Subcutaneous abdominal adipose tissue (tissue), 5 donors: ENCODE measurements around the gene AP1M1.

ENCODE experiments used
- H3K27ac ChIP-seq: one replicate; pipeline ENCODE4 v1.7.0; 2013; ENCODE audit warnings: low read depth, mild to moderate bottlenecking, inconsistent platforms, low read length, moderate library complexity
- H3K27me3 ChIP-seq, 5 donors: one replicate each; pipeline ENCODE4 v1.7.0; 2013; ENCODE audit warnings: low read length in 5 of 5, inconsistent platforms in 1 of 5; ENCODE audit not compliant: control insufficient read depth in 5 of 5, insufficient read depth in 4 of 5
- H3K36me3 ChIP-seq, 5 donors: one replicate each; pipeline ENCODE4 v1.7.0; 2013; ENCODE audit warnings: low read length in 5 of 5; ENCODE audit not compliant: control insufficient read depth in 5 of 5, insufficient read depth in 5 of 5
- H3K4me1 ChIP-seq, 5 donors: one replicate each; pipeline ENCODE4 v1.7.0; 2013; ENCODE audit warnings: low read length in 5 of 5, mild to moderate bottlenecking in 3 of 5, moderate library complexity in 1 of 5; ENCODE audit not compliant: control insufficient read depth in 5 of 5, insufficient read depth in 5 of 5
- H3K4me3 ChIP-seq, 5 donors: one replicate each; pipeline ENCODE4 v1.7.0; 2013; ENCODE audit warnings: low read length in 5 of 5, low read depth in 1 of 5
- H3K9ac ChIP-seq, 5 donors: one replicate each; pipeline ENCODE4 v1.7.0; 2013; ENCODE audit warnings: low read length in 5 of 5, mild to moderate bottlenecking in 4 of 5, moderate library complexity in 3 of 5
- H3K9me3 ChIP-seq, 5 donors: one replicate each; pipeline ENCODE4 v1.7.0; 2013; ENCODE audit warnings: low read length in 5 of 5; ENCODE audit not compliant: control insufficient read depth in 5 of 5
- donor health status: healthy.
- donor health status: healthy.
- donor health status: healthy.
- donor health status: healthy.
- donor health status: healthy.

AP1M1 gene

DNA sequence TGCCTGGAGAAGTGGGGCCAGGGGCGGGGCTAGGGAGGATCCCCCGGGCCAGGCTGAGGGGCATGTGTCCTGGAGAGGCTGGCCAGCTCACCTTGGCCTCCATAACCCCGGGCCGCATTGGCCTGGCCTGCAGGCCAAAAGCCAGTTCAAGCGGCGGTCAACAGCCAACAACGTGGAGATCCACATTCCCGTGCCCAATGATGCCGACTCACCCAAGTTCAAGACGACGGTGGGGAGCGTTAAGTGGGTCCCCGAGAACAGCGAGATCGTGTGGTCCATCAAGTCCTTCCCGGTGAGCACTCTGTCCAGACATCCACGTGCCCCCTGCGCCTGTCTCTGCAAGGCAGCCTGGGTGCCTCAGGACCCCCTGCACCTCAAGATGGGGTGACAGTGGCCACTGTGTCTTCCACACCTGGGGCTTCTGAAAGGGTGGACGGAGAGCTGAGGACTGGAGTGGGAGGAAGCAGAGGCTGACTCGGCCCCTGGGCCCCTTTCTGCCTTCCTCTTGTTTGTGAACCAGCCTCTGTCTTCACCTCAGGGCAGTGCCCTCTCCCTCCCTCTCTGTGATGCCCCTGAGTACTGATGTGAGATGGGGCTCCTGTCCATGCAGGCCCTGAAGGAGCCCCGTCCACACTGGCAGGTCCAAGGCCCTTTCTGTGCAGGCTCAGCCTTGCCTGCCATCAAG lies 31.1 kb downstream of the AP1M1 start:
- H3K36me3 ChIP-seq: peaks cover 0 to 97% (median 91%) of the 10 kb centered on the region in 5 donors

DNA sequence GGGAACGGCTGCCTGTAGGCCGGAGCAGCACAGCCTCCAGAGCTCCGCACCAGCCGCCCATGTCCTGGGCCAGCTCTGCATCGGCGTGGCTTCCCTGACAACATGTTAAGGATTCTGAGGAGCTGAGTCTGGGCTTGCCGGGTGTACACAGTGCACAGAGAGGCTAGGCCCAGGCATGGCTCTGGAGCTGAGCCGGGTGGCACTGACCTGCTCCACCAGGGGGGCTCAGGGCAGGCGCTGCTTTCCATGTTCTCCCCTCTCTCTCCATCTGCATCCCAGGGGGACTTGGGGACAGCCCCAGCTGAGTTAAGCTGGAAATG lies 31.6 kb downstream of the AP1M1 start:
- Histone ChIP-seq H3K4me1 (no peaks in the 10 kb centered on the region), H3K4me3 (no peak overlapping the region), H3K27me3 (no peaks in the 10 kb centered on the region), H3K27ac (no peak overlapping the region), H3K9me3 (no peaks in the 10 kb centered on the region), H3K9ac (no peak overlapping the region), H3K36me3 (peaks cover 0 to 97% (median 91%) of the 10 kb centered on the region in 5 donors)

More for the DNA sequence above, 31.1 kb downstream of the AP1M1 start:
- H3K27me3 ChIP-seq: no peaks in the 10 kb centered on the region
- H3K4me1 ChIP-seq: no peaks in the 10 kb centered on the region
- no peaks in the 10 kb centered on the region for H3K9me3 ChIP-seq
- no peak overlapping the region for H3K9ac ChIP-seq
- no peak overlapping the region for H3K4me3 ChIP-seq
- H3K27ac ChIP-seq: no peak overlapping the region

DNA sequence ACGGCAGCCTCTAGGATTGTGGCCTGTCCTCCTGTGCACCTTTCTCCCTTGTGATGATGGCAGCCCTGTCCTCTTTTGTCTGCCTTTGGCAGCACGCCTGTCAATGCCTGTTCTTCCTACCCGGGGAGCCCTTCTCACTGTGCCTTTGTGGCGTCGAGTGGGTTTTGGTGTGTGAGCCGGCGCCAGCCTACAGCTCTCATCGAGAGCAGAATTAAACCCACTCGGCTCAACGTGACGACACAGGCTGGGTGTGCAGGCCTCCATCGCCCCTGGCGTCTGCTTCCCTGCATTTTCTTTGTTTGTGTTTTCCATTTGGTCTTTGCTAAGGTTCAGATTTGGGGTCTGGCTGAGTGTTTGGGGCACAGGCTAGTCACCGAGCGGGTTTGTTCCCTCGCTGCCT lies 34.4 kb downstream of the AP1M1 start:
- H3K36me3 ChIP-seq: peaks cover 0 to 93% (median 89%) of the 10 kb centered on the region in 5 donors
- H3K9me3 ChIP-seq: no peaks in the 10 kb centered on the region

DNA sequence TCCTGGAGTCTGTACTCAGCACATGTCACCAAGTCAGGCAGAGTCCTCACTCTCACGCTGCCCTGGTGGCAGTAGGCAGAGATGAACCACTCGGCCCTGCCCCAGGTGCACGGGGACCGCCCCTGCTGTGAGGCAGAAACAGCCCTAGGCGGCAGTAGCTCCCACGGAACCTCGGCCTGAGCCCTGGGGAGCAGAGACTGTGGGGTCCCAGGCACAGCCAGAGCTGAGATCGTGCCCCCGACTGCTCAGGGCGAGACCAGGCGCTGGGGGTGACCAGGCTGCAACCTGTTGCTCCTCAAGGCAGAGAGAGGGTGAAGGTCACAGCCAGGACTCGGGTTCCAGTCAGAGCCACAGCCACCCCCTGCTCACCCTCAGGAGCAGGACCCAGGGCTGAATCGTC lies 34.9 kb downstream of the AP1M1 start:
- no peak overlapping the region for H3K4me3 ChIP-seq
- H3K27ac ChIP-seq: no peak overlapping the region
- H3K36me3 ChIP-seq: peaks cover 0 to 89% (median 84%) of the 10 kb centered on the region in 5 donors
- H3K9me3 ChIP-seq: no peaks in the 10 kb centered on the region
- no peaks in the 10 kb centered on the region for H3K27me3 ChIP-seq
- no peaks in the 10 kb centered on the region for H3K4me1 ChIP-seq
- no peak overlapping the region for H3K9ac ChIP-seq

More for the DNA sequence above, 34.4 kb downstream of the AP1M1 start:
- no peak overlapping the region for H3K4me3 ChIP-seq
- no peaks in the 10 kb centered on the region for H3K27me3 ChIP-seq
- no peak overlapping the region for H3K9ac ChIP-seq
- H3K27ac ChIP-seq: no peak overlapping the region
- no peaks in the 10 kb centered on the region for H3K4me1 ChIP-seq

DNA sequence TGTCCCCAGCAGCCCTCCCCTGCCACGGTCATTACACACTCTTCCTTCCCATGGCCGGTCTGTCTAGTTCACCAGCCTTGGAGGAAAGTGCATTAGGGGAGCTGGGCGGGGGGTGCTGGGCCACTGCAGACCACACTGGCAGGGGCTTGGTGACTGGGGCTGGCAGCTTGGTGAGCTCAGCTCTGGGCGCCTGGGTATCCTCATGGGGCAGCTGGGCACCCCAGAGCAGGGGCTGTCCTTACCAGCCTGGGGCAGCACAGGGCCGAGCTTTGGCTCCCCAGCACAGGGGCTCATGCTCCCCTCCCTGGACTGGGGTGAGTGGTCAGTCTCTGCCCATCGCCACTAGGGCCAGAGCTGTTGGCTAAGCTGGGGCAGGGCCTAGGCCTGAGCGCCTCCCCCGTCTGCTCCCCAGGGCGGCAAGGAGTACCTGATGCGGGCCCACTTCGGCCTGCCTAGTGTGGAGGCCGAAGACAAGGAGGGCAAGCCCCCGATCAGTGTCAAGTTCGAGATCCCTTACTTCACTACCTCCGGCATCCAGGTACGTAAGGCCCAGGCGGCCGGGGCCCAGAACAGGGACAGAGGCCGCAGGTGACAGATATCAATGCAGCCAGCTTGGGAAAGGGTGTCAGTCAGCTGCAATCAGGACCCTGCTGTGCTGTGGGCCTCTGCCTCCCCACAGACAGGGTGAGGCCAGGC lies 35.5 kb downstream of the AP1M1 start:
- Histone ChIP-seq H3K27me3 (no peaks in the 10 kb centered on the region), H3K9me3 (no peaks in the 10 kb centered on the region), H3K9ac (no peak overlapping the region), H3K36me3 (peaks cover 0 to 82% (median 78%) of the 10 kb centered on the region in 5 donors), H3K4me3 (no peak overlapping the region), H3K4me1 (no peaks in the 10 kb centered on the region), H3K27ac (no peak overlapping the region)

DNA sequence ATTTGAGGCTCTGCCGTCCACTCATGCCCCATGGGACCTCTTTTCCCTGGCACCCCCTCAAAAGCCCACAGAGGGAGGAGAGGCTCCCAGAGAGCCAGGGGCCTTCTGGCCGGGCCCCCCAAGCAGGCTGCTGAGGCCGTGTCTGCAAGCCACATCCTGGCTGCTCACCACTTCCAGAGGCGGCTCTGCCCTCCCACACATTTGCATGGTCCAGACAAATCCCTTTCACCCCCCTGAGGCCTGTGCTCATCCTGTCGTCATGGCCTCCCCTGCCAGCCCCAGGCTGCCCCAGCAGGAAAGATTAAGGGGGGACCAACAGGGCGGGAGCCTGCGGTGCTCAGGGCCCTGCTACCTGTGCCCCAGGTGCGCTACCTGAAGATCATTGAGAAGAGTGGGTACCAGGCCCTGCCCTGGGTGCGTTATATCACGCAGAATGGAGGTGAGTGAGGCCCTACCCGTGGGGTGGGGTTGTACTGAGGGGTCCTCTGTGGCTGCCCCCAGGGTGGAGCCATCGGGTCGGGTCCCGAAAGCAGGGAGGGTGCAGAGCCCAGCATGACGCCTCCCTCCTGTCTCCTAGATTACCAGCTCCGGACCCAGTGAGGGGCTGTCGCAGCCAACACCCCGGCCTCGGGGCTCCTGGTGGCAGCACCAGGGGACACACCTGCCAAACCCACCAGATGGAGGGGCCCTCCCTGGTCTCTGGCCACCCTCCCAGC lies 36.3 kb downstream of the AP1M1 start:
- H3K4me3 ChIP-seq: no peak overlapping the region
- H3K27me3 ChIP-seq: no peaks in the 10 kb centered on the region
- H3K9me3 ChIP-seq: no peaks in the 10 kb centered on the region
- peaks cover 0 to 74% (median 70%) of the 10 kb centered on the region in 5 donors for H3K36me3 ChIP-seq
- H3K9ac ChIP-seq: no peak overlapping the region
- no peak overlapping the region for H3K27ac ChIP-seq
- no peaks in the 10 kb centered on the region for H3K4me1 ChIP-seq

DNA sequence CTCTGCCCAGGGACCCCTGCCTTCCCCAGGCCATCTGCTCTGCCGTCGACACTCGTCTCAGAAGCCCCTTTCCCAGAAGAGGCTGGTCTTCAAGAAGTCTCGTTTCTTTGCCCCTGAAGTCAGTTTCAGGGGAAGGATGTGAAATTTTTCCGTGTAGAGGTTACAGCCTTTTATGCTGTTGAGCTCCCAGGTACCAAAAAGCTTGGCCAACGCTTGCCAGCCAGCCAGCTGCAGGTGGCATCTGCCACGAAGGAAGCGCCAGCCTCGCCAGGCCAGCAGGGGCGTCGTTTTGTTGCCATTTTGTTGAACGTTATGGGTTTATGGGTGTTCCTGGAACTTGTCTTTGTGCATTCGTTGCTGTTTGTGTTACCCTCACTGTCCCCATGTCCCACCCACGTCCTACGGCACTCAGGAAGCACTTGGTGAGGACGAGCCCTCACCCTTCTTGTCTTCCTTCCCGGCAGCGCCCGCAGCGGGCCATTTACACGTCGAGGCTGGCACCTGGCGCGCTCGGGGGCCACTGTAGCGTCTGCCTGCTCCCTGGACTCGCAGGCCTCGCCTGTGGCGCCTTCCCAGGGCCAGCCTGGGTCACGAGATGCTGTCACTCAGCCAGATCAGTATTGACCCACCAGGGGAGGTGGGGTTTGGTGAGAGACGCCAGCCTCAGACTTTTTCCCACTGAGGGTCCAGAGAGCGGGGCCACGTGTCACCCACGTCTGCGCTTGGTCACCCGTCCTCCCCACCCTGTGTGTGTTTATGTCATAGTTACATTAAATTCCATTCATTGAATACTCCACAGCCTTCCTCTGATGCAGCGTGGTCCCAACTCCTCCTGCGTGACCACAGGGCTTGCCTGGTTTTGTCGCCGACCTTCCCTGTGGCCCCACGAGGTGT lies 37.1 kb downstream of the AP1M1 start:
- Histone ChIP-seq H3K27ac (no peak overlapping the region), H3K4me1 (no peaks in the 10 kb centered on the region), H3K9ac (no peak overlapping the region), H3K9me3 (no peaks in the 10 kb centered on the region), H3K4me3 (no peak overlapping the region), H3K36me3 (peaks cover 0 to 66% (median 62%) of the 10 kb centered on the region in 5 donors), H3K27me3 (no peaks in the 10 kb centered on the region)

DNA sequence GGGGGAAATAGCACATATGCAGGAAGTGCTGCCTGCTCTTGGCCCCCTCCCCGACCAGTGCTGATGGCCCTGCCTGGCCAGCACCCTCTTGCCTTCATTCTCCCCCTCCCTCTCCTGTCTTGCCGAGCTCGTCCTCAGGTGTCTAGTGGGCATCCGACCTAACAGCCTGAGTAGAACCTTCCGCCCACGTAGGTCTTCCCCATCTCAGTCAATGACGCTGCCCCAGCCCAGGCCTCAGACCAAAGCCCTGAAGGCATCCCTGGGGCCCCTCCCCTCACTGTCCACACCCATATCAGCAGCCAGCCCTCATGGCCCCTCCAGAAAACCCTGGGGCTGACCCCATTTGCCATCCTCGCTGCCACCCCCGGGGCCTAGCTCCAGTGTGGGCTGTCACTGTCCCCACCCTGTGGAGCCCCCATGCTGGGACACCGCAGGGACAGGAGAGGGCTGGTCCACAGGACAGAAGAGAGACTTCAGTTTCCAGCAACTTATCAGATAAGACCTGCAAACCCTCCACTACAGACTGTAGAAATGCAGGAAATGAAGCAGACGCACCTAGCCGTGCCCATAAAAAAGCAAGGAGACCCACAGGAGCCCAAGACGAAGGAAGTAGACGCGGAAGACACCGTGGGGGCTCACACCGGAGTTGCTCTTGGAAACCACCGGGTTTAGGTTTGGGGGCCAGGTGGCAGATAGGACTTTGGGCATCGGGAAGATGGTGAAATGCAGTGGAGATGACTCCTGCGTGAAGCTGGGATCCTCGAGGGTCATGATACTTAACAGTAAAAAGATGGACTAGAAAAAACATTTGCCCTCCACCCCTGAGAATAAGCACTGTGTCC lies 38.3 kb downstream of the AP1M1 start:
- H3K9ac ChIP-seq: no peak overlapping the region
- no peak overlapping the region for H3K4me3 ChIP-seq
- no peak overlapping the region for H3K27ac ChIP-seq
- peaks cover 0 to 55% (median 52%) of the 10 kb centered on the region in 5 donors for H3K36me3 ChIP-seq
- no peaks in the 10 kb centered on the region for H3K27me3 ChIP-seq
- no peaks in the 10 kb centered on the region for H3K9me3 ChIP-seq
- H3K4me1 ChIP-seq: no peaks in the 10 kb centered on the region

DNA sequence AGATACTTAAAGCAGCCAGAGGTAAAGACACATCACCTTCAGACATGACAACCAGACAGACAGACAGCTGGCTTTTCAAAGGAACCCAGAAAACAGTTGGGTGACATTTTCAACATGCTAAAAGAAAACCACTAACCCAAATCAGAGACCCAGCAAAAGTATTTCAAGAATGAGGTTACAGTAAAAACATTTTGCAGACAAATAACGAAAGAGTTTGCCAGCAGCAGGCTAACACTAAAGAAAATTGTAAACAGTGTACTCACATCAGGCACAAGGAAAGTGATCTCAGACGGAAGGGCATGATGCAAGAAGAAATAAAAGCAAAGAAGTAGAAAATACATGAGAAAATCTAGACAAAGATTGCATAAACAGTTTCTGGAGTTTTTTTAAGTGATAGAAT lies 46.4 kb downstream of the AP1M1 start:
- H3K4me3 ChIP-seq: no peak overlapping the region
- no peak overlapping the region for H3K9ac ChIP-seq
- H3K4me1 ChIP-seq: peaks cover 0 to 14% (median 6%) of the 10 kb centered on the region in 5 donors
- H3K27me3 ChIP-seq: no peaks in the 10 kb centered on the region
- H3K27ac ChIP-seq: no peak overlapping the region
- H3K9me3 ChIP-seq: no peaks in the 10 kb centered on the region
- H3K36me3 ChIP-seq: no peaks in the 10 kb centered on the region
